Measurements from ENCODE around the gene TM9SF4.

DNA sequence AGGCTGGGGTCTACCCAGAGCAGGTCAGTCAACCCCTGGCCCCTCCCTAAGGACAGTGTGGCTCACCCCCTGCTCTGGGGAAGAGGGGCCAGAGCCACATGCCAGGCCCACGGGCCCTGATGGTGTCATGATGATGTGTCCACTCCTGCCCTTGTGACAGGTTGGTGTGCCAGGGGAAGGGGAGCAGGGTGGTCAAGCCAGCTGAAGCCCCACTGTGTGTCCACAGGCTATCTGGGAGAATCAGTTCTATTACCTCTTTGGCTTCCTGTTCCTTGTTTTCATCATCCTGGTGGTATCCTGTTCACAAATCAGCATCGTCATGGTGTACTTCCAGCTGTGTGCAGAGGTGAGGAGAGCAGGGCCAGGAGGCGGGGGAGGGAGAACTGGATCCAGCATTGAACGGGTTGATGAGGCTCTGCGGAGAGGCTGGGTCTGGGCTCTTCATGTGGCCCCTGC is 50.3 kb downstream of the TM9SF4 start:
- TF ChIP-seq, protein P1, sequence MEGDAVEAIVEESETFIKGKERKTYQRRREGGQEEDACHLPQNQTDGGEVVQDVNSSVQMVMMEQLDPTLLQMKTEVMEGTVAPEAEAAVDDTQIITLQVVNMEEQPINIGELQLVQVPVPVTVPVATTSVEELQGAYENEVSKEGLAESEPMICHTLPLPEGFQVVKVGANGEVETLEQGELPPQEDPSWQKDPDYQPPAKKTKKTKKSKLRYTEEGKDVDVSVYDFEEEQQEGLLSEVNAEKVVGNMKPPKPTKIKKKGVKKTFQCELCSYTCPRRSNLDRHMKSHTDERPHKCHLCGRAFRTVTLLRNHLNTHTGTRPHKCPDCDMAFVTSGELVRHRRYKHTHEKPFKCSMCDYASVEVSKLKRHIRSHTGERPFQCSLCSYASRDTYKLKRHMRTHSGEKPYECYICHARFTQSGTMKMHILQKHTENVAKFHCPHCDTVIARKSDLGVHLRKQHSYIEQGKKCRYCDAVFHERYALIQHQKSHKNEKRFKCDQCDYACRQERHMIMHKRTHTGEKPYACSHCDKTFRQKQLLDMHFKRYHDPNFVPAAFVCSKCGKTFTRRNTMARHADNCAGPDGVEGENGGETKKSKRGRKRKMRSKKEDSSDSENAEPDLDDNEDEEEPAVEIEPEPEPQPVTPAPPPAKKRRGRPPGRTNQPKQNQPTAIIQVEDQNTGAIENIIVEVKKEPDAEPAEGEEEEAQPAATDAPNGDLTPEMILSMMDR (IDR thresholded peaks at IDR 0.05): no peak
- TF ChIP-seq POLR2A (IDR thresholded peaks at IDR 0.05): no peak

Data from uterus (tissue), 2 donors.